ENCODE results near the gene ZNF423.

ZNF423 gene

DNA sequence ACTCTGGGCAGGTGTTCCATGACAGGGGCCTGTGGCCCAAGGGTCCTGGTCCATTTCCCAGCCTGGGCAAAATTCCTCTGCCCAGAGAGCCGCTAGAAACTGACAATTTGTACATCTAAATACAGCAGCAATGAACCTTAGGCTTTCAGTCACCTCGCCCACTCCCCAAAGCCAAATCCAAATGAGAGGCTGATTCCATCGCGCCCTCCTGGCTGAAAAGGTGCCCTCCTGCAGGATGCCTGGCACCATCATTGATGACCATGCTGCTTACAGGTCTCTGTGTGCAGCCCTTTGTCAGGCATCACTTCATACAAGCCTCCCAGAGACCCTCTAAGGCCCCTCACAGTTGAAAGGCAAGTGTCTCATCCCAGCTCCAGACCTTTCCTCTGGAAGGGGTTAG is 367.6 kb downstream of the ZNF423 start:
- no peak overlapping the region for H3K4me3 ChIP-seq
- H3K27ac ChIP-seq, result no peak overlapping the region

DNA sequence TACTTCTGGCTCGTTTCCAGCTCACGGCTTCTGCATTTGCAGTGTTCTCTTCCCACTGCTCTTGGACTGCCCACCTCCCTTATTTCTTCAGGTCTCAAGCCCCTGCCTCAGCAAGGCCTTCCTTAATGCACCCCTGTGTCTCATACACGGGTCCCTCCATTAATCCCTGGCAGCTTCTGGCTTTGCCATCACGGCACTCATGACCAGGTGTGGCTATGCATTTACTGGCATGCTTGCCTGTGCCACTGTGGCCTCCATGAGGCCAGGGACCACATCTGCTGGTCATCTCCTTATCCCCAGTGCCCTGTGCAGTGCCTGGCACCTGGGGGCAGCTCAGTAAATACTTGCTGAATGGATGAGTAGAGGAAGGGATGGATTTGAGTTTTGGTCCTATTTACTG is 368.2 kb downstream of the ZNF423 start:
- no peak overlapping the region for H3K4me3 ChIP-seq
- H3K27ac ChIP-seq, result no peak overlapping the region

DNA sequence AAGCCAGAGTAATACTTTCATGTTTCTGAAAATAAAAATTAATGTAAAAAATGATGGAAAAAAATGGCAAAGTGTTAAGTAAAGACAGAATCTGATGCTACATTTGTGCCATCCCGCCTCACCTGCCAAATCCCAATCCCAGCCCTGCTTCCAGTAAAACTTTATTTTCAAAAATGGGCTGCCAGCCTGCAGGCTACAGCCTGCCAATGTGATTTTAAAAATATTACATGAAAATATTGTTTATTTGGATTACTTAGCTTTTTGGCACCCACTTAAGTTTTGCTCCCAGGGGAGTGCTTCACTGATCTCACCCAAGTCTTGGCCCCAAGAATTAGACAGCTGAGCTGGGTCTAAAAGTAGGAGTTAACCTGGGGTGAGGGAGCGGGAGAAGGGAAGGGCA is 369.5 kb downstream of the ZNF423 start:
- Histone ChIP-seq H3K4me3 (no peak overlapping the region), H3K27ac (no peak overlapping the region)

DNA sequence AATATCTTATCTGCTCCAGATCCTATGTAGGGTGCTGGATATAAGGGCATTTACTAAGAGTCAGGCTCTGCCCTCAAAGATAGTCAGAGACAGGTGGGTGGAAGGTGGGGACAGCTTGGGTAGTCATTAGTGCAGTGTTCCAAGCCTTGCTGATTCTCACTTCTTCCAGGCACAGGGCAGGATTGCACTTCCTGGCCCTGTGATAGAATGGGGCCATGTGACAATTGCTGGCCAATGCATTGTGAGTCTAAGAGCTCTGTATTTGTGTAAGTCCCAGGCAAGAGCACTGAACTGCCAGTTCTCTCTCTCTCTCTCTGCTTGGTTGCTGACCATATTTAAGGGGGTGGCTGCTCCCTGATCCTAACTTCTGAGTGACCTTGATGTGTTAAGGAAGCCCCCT is 370.2 kb downstream of the ZNF423 start:
- H3K4me3 ChIP-seq, result no peak overlapping the region
- no peak overlapping the region for H3K27ac ChIP-seq

DNA sequence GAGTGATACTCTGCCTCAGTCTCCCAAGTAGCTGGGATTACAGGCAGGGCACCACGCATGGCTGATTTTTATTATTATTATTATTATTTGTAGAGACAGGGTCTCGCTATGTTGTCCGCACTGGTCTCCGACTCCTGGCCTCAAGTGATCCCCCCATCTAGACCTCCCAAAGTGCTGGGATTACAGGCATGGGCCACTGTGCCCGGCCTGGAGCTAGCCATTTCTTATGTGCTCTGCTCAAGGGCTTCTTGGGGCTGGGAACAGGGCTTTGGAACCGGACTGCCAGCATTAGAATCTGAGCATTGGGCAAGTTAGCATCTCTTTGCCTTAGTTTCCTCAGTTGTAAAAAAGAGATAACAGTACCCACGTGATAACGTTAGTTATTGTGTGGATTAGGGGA is 371.0 kb downstream of the ZNF423 start:
- Histone ChIP-seq H3K27ac (peak overlapping the region in 1 of 21 experiments; percentile 47), H3K4me3 (peak overlapping the region in 1 of 7 experiments; percentile 8)

DNA sequence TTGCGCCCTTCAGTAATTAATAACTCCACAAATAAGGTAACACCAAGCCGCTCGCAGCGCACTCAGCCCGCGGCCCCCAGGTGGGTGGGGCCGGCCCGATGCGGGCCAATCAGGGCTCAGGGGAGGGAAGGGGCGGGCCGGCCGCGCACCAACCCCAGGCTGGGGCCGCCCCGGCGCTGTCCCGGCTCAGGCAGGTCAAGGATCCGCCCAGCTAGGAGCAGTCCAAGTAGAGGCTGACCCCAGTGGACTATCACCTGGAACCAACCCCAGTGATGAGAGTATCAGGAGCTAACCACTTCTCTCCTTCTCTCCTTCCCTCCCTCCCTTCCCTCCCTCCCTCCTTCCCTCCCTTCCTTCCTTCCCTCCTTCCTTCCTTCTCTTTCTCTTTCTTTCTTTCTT is 371.5 kb downstream of the ZNF423 start:
- Histone ChIP-seq H3K27ac (peak overlapping the region in 1 of 21 experiments; percentile 47), H3K4me3 (peak overlapping the region in 1 of 7 experiments; percentile 8)

DNA sequence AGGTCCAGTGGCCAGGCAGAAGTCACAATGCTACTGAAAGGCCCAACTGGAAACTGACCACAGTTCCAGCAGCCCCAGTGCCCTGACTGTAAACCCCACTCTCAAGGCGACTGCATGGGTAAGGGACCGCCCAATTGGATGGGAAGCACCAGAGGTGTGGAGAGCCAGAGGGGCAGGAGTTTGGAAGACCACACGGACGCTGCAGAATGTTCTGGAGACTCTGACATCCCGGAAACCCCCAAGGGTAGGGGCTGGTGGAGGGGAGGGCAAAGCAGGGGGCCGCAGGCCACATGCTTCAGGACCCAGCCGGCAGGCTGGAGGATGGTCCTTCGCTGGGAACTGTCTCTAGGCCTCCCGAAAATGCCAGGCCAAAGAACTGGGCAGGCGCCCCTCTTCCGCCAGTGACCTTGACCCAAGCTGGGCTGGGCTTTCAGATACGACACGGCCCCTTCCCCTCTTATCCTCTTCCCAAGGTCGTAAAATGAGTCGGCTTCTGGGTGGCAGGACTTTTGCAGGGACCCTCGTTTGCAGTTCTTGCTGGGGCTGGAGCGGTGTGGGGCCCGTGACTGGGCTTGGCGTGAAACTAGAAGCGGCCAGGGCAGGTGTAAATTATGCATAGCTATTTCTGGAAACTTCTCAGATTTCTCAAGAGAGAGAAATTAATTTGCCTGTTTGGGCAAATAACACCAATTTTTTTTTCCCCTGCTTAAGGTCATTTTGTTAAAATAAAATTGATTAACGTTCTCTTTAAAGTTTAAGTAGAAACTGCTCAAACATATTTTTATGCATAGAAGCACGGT is 372.1 kb downstream of the ZNF423 start:
- no peak overlapping the region for H3K4me3 ChIP-seq
- no peak overlapping the region for H3K27ac ChIP-seq

DNA sequence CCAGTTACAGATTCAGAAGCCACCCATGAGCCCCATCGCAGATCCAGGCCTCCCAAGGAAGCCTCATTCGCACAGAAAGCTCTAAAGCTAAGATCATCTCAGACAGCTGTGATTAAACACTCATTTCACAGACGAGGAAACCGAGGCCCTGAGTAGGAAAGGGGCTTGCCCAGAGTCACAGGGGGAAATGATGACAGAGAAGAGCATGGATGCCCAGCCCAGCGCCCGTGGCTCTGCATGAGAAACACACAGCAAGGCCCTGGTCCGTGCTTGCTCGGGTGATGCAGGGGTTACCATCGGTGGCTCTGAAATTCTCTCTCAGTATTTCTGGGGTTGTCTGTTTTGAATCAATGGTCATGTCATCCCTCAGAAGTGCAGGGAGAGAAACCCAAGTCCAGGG is 372.7 kb downstream of the ZNF423 start:
- no peak overlapping the region for H3K4me3 ChIP-seq
- H3K27ac ChIP-seq, result no peak overlapping the region

DNA sequence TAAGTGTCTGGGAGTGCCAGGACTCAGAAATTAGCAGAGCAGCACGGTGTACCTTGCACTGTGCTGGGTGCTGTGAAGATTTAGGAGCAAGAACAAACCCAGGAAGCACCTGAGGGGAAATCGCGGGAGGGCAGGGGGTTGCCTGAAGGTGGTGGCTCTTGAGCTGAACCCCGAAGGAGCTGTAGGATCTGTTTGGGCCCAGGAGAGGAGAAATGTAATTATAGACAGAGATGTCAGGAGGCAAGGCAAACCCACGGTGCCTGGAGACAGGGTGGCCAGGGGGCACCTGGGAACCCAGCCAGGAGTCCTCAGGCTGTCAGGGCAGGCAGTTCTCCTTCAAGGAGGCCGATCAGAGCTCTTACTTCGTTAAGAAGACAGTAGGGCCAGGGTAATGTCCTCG is 373.2 kb downstream of the ZNF423 start:
- Histone ChIP-seq H3K27ac (no peak overlapping the region), H3K4me3 (no peak overlapping the region)

DNA sequence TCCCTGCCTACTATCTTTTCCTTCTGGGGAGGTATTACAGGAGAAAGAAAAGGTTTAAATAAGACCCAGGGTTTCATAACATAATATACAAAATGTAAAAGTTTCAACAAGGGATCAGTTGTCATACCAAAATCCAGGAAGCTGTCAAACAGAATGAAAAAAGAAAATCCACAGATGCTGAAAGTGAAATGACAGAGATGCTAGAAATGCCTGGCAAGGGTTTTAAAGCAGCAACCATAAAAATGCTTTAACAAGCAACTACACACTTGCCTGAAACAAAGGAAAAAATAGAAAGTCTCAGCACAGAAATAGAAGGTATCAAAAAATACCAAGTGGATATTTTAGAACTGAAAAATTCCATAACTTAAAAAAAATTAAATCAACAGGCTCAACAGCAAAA is 377.3 kb downstream of the ZNF423 start:
- H3K4me3 ChIP-seq, result no peak overlapping the region

DNA sequence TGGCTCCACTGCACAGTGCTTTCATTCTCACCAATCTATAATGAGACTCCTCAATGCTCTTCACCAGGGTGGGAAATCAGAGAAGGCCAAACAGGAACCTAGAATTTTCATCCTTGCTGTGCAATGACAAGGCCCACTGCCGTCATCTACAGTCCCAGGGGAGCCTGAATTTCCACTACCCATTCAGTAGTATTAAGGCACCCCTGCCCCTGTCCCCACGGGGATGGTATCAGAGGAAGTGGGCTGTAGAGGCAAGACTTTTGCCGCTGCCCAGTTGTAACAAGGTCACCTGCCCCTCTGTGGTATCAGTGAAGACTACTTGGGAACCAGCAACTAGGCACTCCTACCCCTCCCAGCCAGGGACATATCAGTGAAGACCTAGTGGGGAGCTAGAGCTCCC is 377.8 kb downstream of the ZNF423 start:
- H3K27ac ChIP-seq, result no peak overlapping the region

More for the DNA sequence above, 377.3 kb downstream of the ZNF423 start:
- no peak overlapping the region for H3K27ac ChIP-seq

DNA sequence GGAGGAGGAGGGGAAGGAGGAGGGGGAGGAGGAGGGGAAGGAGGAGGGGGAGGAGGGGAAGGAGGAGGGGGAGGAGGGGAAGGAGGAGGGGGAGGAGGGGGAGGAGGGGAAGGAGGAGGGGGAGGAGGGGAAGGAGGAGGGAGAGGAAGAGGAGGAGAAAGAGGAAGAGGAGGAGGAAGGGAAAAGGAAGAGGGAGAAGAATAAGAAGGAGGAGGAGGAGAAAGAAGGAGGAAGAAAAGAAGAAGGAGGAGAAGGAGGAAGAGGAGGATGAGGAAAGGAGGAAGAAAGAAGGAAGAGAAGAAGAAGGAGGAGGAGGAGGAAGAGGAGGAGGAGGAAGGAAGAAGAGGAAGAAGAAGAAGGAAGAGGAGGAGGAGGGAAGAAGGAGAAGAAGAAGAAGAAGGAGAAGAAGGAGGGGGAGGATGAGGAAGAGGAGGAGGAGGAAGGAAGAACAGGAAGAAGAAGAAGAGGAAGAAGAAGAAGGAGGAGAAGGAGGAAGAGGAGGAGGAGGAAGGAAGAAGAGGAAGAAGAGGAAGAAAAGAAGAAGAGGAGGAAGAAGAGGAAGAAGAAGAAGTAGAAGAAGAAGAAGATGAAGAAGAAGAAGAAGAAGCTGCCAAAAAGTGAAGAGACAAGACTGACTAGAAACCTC is 378.5 kb downstream of the ZNF423 start:
- Histone ChIP-seq H3K27ac (no peak overlapping the region), H3K4me3 (no peak overlapping the region)

More for the DNA sequence above, 377.8 kb downstream of the ZNF423 start:
- no peak overlapping the region for H3K4me3 ChIP-seq

DNA sequence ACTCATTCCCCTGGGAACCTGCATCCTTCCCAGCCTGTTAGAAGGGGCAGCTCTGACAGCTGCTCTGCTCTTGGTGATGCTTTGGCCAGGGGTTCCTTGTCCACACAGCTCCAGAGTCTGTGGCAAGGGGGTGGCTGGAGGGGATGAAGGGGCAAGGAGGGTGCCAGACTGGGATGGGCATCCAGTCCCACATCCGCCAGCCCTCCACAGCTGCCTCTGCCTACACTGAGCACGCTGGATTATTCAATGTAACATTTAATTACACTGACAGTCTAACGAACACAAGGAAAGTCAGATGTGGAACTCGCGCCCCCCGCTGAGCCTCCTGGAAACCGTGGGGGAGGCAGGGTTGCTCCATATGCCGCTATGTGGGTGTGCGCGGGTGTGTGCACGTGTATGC is 381.2 kb downstream of the ZNF423 start:
- Histone ChIP-seq H3K27ac (no peak overlapping the region), H3K4me3 (no peak overlapping the region)

DNA sequence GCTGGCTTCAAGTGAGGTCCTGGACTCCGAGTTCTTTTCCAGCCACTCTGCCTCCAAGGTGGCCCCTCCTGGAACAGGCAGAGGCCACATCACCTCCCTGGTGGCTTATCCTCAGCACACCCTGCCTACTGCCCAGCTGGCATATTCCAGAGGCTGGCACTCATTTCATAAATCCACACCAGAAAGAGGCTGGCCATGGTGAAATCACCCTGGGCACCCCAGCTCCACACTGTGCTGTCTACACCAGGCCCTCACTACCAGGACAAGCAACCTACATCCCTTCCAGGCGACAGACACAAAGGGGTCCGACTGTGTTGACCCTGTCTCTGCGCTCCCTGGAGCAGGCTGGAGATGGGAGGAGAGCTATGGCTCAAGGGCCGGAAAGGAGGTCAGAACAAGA is 382.1 kb downstream of the ZNF423 start:
- H3K27ac ChIP-seq, result no peak overlapping the region
- no peak overlapping the region for H3K4me3 ChIP-seq

DNA sequence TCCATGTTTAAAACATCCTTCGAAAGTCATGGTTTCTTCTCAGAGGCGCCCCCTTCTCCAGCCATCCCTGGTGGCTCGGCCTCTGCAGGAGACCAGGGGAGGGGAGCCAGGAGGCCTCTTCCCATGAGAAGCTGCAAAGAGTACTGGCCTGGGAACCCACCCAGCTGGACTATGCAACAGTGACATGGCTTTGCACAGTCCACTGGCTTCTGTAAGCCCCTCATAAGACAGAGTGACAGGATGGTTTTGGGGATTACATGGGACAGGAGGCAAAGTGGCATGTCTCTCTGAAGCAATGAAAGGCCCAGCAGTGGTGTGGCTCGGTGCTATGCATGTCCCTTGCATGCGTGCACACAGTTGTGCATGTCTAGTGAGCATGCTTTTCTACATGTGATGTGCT is 382.8 kb downstream of the ZNF423 start:
- H3K4me3 ChIP-seq, result no peak overlapping the region
- H3K27ac ChIP-seq, result no peak overlapping the region

DNA sequence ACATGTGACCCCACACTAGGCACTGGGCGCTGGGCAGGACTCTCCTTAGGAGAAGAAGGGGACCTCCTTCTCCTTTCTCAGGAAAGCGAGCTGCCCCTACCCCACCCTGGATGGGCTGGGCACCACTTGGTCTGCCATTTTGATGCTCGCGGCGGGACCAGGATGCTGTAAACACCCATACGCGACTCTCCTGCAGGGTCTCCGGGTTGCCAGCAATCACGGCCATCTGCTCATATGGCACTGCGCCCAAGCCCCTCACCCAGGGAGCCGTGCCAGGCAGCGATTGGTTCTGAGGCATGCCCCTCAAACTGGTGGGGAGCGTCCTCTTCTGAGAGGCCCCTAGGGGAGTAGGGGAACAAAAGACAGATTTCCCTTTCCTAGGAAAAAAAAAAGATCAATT is 383.3 kb downstream of the ZNF423 start:
- Histone ChIP-seq H3K27ac (no peak overlapping the region), H3K4me3 (no peak overlapping the region)

DNA sequence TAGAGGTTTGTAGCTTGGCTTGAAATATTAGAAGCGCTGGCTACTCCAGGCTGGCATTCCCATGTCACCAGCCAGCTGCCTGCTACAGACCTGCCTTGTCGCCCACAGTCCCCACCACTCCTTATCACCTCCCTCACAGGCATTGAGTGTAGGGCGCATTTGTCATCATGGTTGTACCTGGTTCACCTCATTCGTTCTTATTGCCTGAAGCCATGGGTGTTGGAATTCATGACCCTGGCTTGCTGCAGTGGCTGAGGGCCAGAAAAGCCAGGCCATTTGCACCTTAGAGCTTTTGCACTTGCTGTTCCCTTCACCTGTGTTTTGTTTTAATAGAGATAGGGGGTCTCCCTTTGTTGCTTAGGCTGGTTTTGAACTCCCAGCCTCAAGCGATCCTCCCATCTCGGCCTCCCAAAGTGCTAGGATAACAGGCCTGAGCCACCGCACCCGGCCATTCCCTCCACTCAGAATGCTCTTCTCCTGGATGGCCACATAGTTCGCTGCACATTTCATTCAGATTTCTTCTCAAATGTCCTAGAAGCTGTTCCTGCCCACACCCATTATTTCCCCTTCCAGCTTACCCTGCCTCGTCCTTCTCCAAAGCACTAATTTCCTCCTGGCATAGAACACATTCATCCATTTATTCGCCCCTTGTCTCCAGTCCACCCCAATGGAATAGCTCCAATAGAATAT is 384.7 kb downstream of the ZNF423 start:
- no peak overlapping the region for H3K27ac ChIP-seq
- no peak overlapping the region for H3K4me3 ChIP-seq

DNA sequence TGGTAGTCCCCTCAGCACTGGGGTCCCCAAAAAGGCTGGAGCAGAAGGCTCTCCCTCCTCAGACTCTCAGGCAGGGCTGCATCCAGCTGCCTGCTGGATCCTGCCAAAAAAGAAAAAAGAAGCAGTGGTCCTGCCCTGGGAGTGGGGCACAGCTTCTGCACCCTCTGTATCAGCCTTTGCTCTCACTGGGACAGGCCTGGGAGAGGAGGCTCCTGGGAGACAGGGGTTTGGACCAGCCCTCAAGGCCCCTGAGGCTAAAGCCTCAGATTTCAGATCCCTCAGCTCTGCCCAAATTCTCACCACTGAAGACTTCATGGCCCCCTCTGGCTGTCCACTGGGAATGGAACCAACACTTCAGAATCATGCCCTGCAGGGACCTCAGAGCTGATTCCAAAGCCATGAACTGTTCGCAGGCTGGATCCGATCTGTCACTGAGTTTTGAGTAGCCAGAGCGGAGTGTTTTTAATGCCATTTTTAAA is 385.4 kb downstream of the ZNF423 start:
- H3K27ac ChIP-seq, result no peak overlapping the region

DNA sequence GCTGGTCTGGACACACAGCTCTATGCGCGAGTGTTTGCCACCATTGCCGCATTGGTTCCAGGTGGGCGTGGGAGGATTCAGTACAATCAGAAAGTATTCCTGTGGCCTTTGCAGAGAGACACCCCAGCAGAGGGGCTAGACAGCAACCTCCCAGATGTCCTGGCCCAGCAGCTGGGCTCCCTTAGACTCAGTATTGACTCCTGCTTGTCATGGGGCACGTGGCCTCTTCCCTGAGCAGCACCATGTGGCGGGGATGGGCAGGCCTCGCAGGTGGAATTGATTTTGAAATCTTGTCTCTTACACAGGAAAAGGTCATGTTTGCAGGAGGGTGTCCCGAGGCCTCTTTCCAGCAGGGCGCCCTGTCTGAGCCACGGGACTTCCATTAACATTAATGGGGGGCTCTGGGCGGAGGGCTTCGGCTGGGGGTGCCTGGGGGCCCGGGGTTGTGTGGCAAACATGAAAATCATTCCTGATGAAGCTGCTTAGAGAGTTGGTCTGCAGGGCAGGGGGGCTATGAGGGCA is 385.9 kb downstream of the ZNF423 start:
- Histone ChIP-seq H3K4me3 (no peak overlapping the region), H3K27ac (no peak overlapping the region)

More for the DNA sequence above, 385.4 kb downstream of the ZNF423 start:
- H3K4me3 ChIP-seq, result no peak overlapping the region

DNA sequence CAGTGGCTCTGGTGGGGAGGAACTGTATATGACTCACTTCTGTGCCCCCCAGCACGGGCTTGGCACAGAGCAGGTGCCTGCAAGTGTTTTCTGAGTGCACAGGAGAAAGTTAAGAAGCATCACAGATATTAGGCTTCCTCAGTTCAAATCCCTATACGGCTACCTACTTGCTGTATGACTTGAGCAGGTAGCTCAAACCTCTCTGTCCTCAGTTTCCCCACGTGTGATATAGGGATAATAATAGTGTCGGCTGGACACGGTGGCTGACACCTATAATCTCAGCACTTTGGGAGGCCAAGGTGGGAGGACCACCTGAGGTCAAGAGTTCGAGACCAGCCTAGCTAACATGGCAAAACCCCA is 386.6 kb downstream of the ZNF423 start:
- no peak overlapping the region for H3K4me3 ChIP-seq

More for the DNA sequence above, 386.6 kb downstream of the ZNF423 start:
- no peak overlapping the region for H3K27ac ChIP-seq
